T-helper 2 cell treated with Interferon-gamma antibody and Interleukin-4, amounts not matched to agents 5 μg/mL and 100 μg/mL, for 36 hours (primary cell): ENCODE data around the gene SLC44A5.
"Not testable (repeated sequence)": the region's sequence is repeated elsewhere in the genome, so short reads cannot be mapped to it uniquely, and the experiment has no call there.

ENCODE experiments used
- DNase-seq: peaks from one replicate; pipeline ENCODE4 v3.0.0; 2021; ENCODE audit warnings: low spot score
- H3K27ac Mint-ChIP-seq: one replicate; pipeline ENCODE4 v1.8.0; 2021; ENCODE audit warnings: mild to moderate bottlenecking, mixed read lengths
- H3K27me3 Mint-ChIP-seq: one replicate; pipeline ENCODE4 v1.8.0; 2021; ENCODE audit warnings: low read depth, mixed read lengths
- H3K36me3 Mint-ChIP-seq: one replicate; pipeline ENCODE4 v1.8.0; 2021; ENCODE audit warnings: low read depth, mixed read lengths
- H3K4me1 Mint-ChIP-seq: one replicate; pipeline ENCODE4 v1.8.0; 2021; ENCODE audit warnings: low read depth, mixed read lengths
- H3K4me3 Mint-ChIP-seq: one replicate; pipeline ENCODE4 v1.8.0; 2022; ENCODE audit warnings: mild to moderate bottlenecking, moderate library complexity, mixed read lengths
- H3K9me3 Mint-ChIP-seq: one replicate; pipeline ENCODE4 v1.8.0; 2021; ENCODE audit warnings: mixed read lengths

The SLC44A5 gene

GRCh38 chr1:75203415-75204277, 407.3 kb downstream of the SLC44A5 start:
- no peaks in the 10 kb centered on the region for H3K9me3 Mint-ChIP-seq
- H3K27ac Mint-ChIP-seq, result no peak overlapping the region
- no peak overlapping the region for H3K4me3 Mint-ChIP-seq
- H3K36me3 Mint-ChIP-seq, result no peaks in the 10 kb centered on the region
- no peak for DNase-seq
- no peaks in the 10 kb centered on the region for H3K4me1 Mint-ChIP-seq
- H3K27me3 Mint-ChIP-seq, result no peaks in the 10 kb centered on the region

GRCh38 chr1:75202751-75203150, 408.2 kb downstream of the SLC44A5 start:
- Mint-ChIP-seq H3K4me3 (no peak overlapping the region), H3K36me3 (no peaks in the 10 kb centered on the region), H3K9me3 (no peaks in the 10 kb centered on the region), H3K4me1 (no peaks in the 10 kb centered on the region), H3K27me3 (no peaks in the 10 kb centered on the region), H3K27ac (no peak overlapping the region)
- DNase-seq, result no peak

DNA sequence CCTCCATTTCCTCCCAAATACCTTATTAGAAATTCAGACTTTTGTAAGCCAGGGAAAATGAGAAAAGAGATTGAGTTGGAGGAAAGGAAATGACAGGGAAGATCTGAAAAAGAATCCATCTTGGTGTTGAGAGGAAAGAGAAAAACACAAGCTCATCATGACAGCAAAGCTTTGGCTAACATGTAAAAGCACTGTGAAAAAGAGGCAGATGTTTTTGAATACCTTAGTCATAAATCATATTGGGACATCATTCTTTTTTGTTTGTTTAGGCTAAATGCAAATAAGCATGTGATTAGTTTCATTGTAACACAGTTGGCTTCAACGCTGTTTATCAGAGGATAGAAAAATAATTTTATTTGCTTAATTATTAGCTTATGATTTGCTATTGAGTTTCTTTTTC, 412.2 kb downstream of the SLC44A5 start:
- no peak for DNase-seq
- Mint-ChIP-seq H3K4me3 (no peak overlapping the region), H3K36me3 (no peaks in the 10 kb centered on the region), H3K4me1 (no peaks in the 10 kb centered on the region), H3K9me3 (no peaks in the 10 kb centered on the region), H3K27me3 (no peaks in the 10 kb centered on the region), H3K27ac (no peak overlapping the region)

DNA sequence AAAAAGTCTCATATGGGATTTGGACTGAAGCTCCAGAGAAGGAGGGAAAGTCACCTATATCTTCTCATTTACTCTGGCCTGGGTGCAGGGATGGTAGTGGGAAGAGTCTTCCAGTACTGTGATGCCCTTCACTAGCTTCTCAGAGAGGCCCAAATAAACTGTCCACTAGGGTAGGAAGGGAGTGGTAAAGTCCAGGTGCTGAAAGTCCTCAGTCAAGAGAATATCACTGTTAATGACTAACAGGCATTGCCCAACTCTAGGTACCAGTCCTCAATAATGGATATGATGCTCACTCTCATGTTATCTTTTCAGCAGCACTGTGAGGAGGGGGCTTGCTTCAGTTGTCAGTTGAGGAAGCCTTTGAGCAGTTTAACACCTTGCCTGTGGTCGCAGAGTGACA, 412.8 kb downstream of the SLC44A5 start:
- Mint-ChIP-seq H3K27ac (no peak overlapping the region), H3K36me3 (no peaks in the 10 kb centered on the region), H3K27me3 (no peaks in the 10 kb centered on the region), H3K4me1 (no peaks in the 10 kb centered on the region), H3K4me3 (no peak overlapping the region), H3K9me3 (no peaks in the 10 kb centered on the region)
- no peak for DNase-seq

DNA sequence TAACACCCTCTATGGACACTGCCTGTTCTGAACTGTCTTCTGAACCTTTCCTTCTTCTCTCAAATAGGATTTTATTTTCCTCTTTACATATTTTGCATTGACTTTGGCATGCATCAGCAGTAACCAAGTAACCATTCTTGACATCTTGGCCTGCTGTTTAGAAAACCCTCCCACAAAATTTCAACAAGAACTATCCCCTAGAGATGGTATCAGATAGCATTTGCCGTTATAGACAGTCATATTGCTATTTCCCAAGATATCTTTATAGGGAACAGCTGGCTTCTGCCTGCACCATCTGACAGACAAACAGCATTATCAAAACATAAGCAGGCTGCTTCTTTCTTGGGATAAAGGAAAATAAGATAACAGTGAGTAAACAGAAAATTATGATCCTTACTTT, 422.0 kb downstream of the SLC44A5 start:
- H3K4me1 Mint-ChIP-seq, result no peaks in the 10 kb centered on the region
- no peak for DNase-seq
- H3K36me3 Mint-ChIP-seq, result no peaks in the 10 kb centered on the region
- no peak overlapping the region for H3K27ac Mint-ChIP-seq
- no peaks in the 10 kb centered on the region for H3K27me3 Mint-ChIP-seq
- no peaks in the 10 kb centered on the region for H3K9me3 Mint-ChIP-seq
- H3K4me3 Mint-ChIP-seq, result no peak overlapping the region

DNA sequence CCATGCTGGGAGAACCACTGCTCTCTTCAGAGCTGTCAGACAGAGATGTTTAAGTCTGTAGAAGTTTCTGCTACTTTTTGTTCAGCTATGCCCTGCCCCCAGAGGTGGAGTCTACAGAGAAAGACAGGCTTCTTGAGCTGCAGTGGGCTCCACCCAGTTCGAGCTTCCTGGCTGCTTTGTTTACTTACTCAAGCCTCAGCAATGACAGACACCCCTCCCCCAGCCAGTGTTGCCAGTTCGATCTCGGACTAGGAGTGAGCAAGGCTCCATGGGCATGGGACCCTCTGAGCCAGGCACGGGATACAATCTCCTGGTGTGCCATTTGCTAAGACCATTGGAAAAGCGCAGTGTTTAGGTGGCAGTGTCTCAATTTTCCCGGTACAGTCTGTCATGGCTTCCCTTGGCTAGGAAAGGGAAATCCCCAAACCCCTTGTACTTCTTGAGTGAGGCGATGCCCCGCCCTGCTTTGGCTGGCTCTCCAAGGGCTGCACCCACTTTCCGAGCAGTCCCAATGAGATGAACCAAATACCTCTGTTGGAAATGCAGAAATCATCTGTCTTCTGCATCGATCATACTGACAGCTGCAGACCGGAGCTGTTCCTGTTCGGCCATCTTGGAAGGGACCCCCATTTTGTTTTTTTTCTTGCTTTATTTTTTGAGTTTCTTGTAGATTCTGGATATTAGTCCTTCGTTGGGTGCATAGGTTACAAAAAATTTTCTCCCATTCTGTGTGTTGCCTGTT, 429.5 kb downstream of the SLC44A5 start:
- H3K4me1 Mint-ChIP-seq, H3K4me3 Mint-ChIP-seq, H3K27ac Mint-ChIP-seq, DNase-seq, H3K36me3 Mint-ChIP-seq, H3K27me3 Mint-ChIP-seq: not testable (repeated sequence)
- peaks cover 13% of the 10 kb centered on the region for H3K9me3 Mint-ChIP-seq

DNA sequence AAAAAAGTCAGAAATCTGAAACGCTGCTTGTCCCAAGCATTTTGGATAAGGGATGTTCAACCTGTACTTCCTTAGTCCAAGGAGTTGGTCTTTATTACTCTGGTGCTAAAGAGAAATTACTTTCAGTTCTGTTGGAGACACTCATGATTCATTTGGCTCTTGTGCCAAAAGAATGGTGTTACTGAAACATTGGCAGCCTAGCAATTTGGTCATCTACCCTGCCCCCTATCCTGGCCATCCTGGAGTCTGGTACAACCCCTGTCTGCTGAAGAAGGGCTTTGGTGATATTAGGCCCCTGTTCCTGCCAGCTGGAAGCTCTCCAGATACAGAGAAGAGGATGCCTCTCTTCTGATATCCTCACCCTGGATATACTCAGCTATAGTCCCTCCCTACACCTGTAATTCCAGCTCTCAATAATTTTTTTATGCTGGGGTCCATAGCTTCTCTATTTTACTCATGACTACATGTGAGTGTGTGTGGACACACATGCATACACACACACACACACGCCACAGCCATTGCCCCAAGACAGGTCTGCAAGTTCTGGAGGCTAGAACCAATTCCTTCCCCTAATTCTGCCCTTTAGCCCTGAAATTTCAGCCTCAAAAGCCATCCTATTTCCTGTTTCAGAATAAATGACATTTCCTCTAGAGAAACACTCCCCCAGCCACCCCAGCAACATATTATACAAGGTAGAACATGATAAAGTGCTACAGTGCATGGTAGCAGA, 436.7 kb downstream of the SLC44A5 start:
- H3K27me3 Mint-ChIP-seq, result no peaks in the 10 kb centered on the region
- DNase-seq, result no peak
- H3K4me1 Mint-ChIP-seq, result no peaks in the 10 kb centered on the region
- H3K4me3 Mint-ChIP-seq, result no peak overlapping the region
- H3K9me3 Mint-ChIP-seq, result peaks cover 4% of the 10 kb centered on the region
- H3K27ac Mint-ChIP-seq, result no peak overlapping the region
- H3K36me3 Mint-ChIP-seq, result no peaks in the 10 kb centered on the region

GRCh38 chr1:75172556-75172955, 438.4 kb downstream of the SLC44A5 start:
- H3K36me3 Mint-ChIP-seq, result no peaks in the 10 kb centered on the region
- H3K27ac Mint-ChIP-seq, result no peak overlapping the region
- no peaks in the 10 kb centered on the region for H3K27me3 Mint-ChIP-seq
- H3K4me1 Mint-ChIP-seq, result no peaks in the 10 kb centered on the region
- no peak overlapping the region for H3K4me3 Mint-ChIP-seq
- H3K9me3 Mint-ChIP-seq, result no peaks in the 10 kb centered on the region
- DNase-seq, result no peak

GRCh38 chr1:75171876-75172275, 439.0 kb downstream of the SLC44A5 start:
- Mint-ChIP-seq H3K27ac (no peak overlapping the region), H3K4me3 (no peak overlapping the region), H3K4me1 (no peaks in the 10 kb centered on the region), H3K9me3 (no peaks in the 10 kb centered on the region), H3K27me3 (no peaks in the 10 kb centered on the region), H3K36me3 (no peaks in the 10 kb centered on the region)
- DNase-seq, result no peak

GRCh38 chr1:75170981-75171380, 439.9 kb downstream of the SLC44A5 start:
- Mint-ChIP-seq H3K9me3 (no peaks in the 10 kb centered on the region), H3K4me1 (no peaks in the 10 kb centered on the region), H3K4me3 (no peak overlapping the region), H3K27ac (no peak overlapping the region), H3K27me3 (no peaks in the 10 kb centered on the region), H3K36me3 (no peaks in the 10 kb centered on the region)
- no peak for DNase-seq

DNA sequence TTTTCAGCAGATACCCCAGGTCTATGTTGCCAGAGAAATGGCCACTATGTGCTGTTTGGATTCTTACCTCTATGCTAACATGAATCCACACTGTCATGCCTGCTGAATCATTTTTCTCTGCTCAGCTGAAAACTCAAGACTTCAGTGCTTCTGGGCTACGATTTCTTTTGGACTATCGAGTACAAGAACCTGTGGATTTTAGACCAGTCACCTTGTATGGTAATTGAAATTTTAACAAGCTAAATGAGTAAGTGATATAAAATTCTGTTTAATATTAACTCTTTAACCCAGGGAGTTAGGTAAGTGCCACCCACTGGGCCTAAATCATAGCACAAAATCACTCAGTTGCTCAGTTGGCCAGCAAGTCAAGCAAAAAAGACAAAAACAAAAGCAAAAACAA, 440.9 kb downstream of the SLC44A5 start:
- DNase-seq, result no peak
- no peaks in the 10 kb centered on the region for H3K9me3 Mint-ChIP-seq
- no peak overlapping the region for H3K4me3 Mint-ChIP-seq
- no peaks in the 10 kb centered on the region for H3K36me3 Mint-ChIP-seq
- no peaks in the 10 kb centered on the region for H3K27me3 Mint-ChIP-seq
- no peak overlapping the region for H3K27ac Mint-ChIP-seq
- no peaks in the 10 kb centered on the region for H3K4me1 Mint-ChIP-seq

GRCh38 chr1:75166821-75167220, 444.1 kb downstream of the SLC44A5 start:
- Mint-ChIP-seq H3K27me3 (no peaks in the 10 kb centered on the region), H3K4me3 (no peak overlapping the region), H3K4me1 (no peaks in the 10 kb centered on the region), H3K27ac (no peak overlapping the region), H3K36me3 (no peaks in the 10 kb centered on the region), H3K9me3 (no peaks in the 10 kb centered on the region)
- no peak for DNase-seq

DNA sequence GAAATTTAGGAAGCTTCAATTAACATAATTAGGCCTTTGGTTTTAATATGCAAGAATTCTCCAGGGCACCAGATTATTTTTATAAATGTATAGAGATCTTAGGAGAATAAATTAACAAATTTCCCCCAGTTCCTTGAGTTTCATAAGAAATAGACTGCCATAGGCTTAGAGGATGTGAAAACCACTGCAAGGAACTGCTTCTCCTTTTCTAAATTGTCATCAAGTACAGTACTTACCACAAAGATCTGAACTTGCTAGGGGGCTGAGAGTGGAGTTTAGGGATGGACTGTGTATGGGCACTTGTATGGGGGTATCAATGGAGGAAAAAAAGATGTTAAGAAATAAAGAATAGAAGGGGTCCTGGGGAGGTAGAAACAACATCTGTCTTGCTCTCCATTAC, 445.6 kb downstream of the SLC44A5 start:
- Mint-ChIP-seq H3K4me1 (no peaks in the 10 kb centered on the region), H3K27me3 (no peaks in the 10 kb centered on the region), H3K27ac (no peak overlapping the region), H3K9me3 (no peaks in the 10 kb centered on the region), H3K4me3 (no peak overlapping the region), H3K36me3 (no peaks in the 10 kb centered on the region)
- no peak for DNase-seq

DNA sequence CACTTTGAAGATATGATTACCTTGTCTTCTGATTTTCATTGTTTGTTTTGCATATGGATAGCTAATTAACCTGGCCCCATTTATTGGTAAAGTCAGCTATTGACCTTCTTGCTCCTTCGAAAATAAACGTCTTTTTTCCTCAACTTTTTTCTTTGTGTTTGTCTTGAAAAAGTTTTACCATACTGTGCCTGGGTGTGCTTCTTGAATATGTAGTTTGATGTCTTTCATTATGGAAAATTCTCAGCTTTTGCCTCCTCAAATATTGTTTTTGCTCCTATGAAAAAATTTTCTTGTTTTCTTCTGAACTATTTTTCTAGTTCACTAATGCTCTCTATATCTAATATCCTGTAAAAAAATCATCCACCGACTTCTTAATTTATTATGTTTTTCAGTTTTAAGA, 451.8 kb downstream of the SLC44A5 start:
- H3K27me3 Mint-ChIP-seq, result no peaks in the 10 kb centered on the region
- DNase-seq, result no peak
- H3K36me3 Mint-ChIP-seq, result no peaks in the 10 kb centered on the region
- no peaks in the 10 kb centered on the region for H3K9me3 Mint-ChIP-seq
- H3K4me1 Mint-ChIP-seq, result no peaks in the 10 kb centered on the region
- H3K27ac Mint-ChIP-seq, result no peak overlapping the region
- H3K4me3 Mint-ChIP-seq, result no peak overlapping the region
